NCI-H187 treated with DMSO at 0.1 percent for 48 hours (cell line): ENCODE data around the gene DTNA.
"Not testable (repeated sequence)": the region's sequence is repeated elsewhere in the genome, so short reads cannot be mapped to it uniquely, and the experiment has no call there.

Experiments used
- DNase-seq: peaks from one replicate; lab custom pipeline; 2025; lab: John Stamatoyannopoulos, UW

Gene DTNA

GRCh38 chr18:34709750-34710441, at the start of gene DTNA:
Gene DTNA, plus strand, starts transcription at chr18:34710298. Its CDS starts 45,679 bp downstream, at chr18:34755977.
- DNase-seq = no peak

GRCh38 chr18:34660572-34660971, 49.5 kb upstream of the DTNA start:
- no peak for DNase-seq

GRCh38 chr18:34661464-34662087, 48.5 kb upstream of the DTNA start:
- no peak for DNase-seq

GRCh38 chr18:34676816-34677574, 33.1 kb upstream of the DTNA start:
- DNase-seq = no peak

DNA sequence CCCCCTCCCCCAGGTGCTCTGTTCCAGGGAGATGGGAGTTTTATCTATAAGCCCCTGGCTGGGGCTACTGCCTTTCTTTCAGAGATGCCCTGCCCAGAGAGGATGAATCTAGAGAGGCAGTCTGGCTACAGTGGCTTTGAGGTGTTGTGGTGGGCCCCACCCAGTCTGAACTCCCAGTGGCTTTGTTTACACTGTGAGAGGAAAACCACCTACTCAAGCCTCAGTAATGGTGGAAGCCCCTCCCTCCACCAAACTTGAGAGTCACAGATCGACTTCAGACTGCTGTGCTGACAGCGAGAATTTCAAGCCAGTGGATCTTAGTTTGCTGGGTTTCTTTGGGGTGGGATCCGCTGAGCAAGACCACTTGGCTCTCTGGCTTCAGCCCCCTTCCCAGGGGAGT, 20.3 kb upstream of the DTNA start:
- not testable (repeated sequence) for DNase-seq

DNA sequence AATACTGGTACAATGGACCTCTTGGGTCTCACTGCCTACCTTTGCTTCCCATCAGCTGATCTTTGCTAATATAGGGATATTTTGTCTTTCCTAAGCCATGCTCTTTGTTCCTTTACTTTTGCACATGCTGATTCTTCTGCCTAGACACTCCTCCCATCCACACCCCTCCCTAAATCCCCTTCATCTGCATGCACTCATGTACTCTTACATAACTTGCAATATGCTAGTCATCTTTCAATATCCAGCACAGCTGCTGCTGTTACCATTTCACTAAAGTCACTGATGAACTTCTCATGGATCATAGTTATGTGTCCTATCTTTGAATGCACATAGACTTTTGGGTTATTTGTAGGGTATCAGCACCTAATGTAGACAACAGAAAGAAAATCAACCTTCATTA, 18.5 kb upstream of the DTNA start:
- DNase-seq = no peak

GRCh38 chr18:34694591-34695165, 15.4 kb upstream of the DTNA start:
- DNase-seq = no peak

- no peak for DNase-seq
These were observed 14.8 kb upstream of the DTNA start for GRCh38 chr18:34695310-34695709.

DNA sequence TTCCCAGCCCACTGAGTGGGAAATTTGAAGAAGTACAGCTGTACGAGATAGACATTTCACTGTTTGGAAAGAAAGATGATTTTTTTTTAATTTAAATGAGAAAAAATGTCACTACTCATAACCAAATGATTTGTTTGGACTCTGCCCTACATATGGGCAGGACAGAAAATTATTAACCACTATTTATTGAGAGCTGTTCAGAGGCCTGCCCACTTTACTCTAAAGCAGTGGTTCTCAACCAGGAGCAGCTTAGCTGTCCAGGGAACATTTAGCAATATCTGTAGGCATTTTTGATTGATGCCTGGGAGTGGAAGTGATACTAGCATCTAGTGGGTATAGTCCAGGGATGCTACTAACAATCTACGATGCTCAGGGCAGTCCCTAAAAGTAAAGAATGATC, 13.4 kb upstream of the DTNA start:
- DNase-seq = no peak

- DNase-seq = no peak
These were observed 12.9 kb upstream of the DTNA start for GRCh38 chr18:34697233-34697632.

DNA sequence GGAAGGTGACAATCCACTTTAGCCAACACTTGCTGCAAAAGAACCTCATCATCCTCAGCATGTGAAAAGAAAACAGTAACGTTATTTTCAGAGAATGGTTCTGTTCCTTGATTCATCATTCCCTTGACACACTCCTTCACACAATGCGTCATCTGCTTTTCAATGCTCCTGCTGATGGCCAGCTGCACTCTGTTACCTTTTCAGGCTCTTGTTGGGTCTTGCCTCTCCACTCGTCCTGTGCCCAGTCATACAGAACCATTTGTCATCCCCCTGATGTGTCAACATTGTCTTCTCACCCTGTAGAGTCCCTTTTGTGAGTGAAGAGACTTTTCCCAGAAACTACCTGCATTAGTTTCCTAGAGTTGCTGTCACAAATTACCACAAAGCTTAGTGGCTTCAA, 12.2 kb upstream of the DTNA start:
- DNase-seq = no peak

DNA sequence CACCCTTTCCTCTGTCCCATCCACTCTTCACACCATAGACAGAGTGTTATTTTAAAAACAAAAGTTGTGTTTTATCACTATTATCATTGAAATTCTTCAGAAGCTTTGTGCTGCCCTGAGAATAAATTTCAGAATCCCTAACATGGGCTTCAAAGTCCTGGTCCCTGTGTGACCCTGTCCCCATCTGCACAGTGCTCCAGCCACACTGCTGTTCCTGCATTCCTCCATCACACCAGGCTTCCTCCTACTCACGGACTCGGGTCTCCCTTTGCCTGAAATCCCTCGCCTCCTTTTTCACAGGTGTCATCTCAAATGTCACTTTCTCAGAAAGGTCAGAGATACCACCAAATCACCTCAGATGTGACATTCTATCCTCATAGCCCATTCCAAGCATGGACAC, 8.2 kb upstream of the DTNA start:
- no peak for DNase-seq

DNA sequence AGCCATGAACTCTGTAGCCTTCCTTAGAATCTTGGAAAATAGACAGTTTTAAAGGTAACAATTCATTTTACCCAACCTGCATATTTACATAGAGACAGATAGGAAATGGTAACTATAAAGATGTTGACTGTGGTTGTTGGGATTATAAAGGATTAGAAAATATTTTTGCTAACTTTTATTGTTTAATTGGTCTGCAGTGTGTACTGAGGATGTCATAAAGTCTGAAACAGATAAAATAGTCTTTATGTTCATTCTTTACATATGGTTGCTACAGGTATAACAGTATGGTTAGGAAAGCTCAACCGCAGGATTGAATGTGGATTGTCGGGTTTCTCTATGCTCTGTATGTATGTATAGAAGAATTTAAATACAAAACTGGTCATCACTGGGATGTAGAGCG, 7.3 kb upstream of the DTNA start:
- no peak for DNase-seq

GRCh38 chr18:34704074-34704473, 6.0 kb upstream of the DTNA start:
- DNase-seq = no peak

GRCh38 chr18:34704823-34705222, 5.3 kb upstream of the DTNA start:
- DNase-seq = no peak

GRCh38 chr18:34707670-34708069, 2.4 kb upstream of the DTNA start:
- DNase-seq = no peak

- no peak for DNase-seq
These were observed 994 bp upstream of the DTNA start for GRCh38 chr18:34709104-34709503.

GRCh38 chr18:34710458-34710914, 388 bp downstream of the DTNA start:
- no peak for DNase-seq

DNA sequence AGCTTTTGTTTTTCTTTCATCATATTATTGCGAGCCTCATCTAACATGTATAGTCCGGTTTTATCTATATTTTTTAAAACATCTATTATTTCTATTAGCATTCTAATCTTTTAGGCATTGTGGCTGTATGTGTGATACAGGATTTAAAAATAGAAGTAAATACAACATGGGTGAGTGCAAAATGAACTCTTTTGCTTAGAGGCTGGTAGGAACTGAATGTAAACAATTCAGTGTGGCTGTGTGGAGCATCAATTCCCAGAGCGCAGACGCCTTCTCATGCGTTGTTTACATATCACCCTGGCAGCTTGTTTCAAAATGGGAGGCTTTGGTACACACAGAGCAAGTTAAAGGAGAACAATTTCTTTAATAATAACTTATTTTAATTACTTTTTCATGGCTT, 836 bp downstream of the DTNA start:
- DNase-seq = no peak

GRCh38 chr18:34716111-34716510, 6.0 kb downstream of the DTNA start:
- not testable (repeated sequence) for DNase-seq

DNA sequence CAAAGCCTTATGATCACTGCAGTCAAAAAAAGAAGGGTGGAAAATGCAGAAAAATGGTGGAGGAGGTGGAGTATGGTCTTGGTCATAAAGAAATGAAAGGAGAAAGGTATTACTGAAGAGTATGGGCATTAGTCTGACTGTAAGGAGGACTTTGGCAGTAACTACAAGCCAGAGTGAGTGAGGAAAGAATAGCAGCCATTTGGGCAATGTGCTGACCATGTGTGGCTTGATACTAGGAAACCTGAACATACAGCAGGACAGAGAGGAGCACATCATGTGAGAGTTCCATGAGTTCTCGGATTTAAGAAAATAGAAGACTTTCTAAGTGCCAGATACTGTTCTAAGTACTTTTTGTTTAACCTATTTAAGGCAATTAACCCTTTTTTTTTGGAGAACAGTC, 8.5 kb downstream of the DTNA start:
- DNase-seq = no peak

- DNase-seq = no peak
These were observed 10.1 kb downstream of the DTNA start for GRCh38 chr18:34720220-34720619.

DNA sequence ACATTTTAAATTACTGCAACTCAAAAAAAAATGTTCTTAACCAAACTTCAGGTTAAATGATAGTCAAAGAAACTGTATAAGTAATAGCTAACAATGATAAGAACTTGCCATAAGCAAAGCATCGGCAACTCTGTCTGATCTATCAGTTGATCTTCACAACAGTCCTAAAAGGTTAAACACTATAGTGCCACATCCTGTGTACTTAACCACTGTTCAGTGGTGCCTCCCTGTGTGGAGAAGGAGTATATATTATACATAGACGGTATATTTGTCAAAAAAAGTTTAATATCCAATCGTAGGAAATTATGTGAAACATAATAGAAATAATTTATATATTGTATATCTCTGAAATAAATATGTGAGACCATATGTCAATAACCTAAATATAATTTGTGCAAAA, 13.0 kb downstream of the DTNA start:
- DNase-seq = no peak
